Right cardiac atrium (tissue), 5 donors: ENCODE measurements around the gene SQSTM1. TPM values are rescaled to one million over a fixed set of nuclear protein-coding genes. Genes with fewer than 3 reads are reported as not detected.

ENCODE experiments used
- ATAC-seq, 2 donors: fragments of 200-7000 bp; cut with Tn5 transposase; one replicate each; pipeline versions ENCODE4 v1.8.0 to v1.9.1; 2020; ENCODE audit warnings: moderate library complexity in 2 of 2, mild to moderate bottlenecking in 1 of 2
- DNase-seq, 3 donors: peaks; one replicate each; pipeline ENCODE4 v3.0.0-alpha.2; 2020
- H3K27ac ChIP-seq: one replicate; pipeline ENCODE4 v1.5.1; 2013; ENCODE audit warnings: mild to moderate bottlenecking, low read length, control low read depth, moderate library complexity
- H3K27me3 ChIP-seq: one replicate; pipeline ENCODE4 v1.6.1; 2013; ENCODE audit not compliant: control insufficient read depth, insufficient read depth
- H3K4me1 ChIP-seq: one replicate; pipeline ENCODE4 v1.6.1; 2013; ENCODE audit warnings: low read length; ENCODE audit not compliant: control insufficient read depth, insufficient read depth
- H3K4me3 ChIP-seq: one replicate; pipeline ENCODE4 v1.5.1; 2013; ENCODE audit warnings: low read length, control low read depth
- H3K9me3 ChIP-seq: one replicate; pipeline ENCODE4 v1.6.1; 2013; ENCODE audit warnings: low read length; ENCODE audit not compliant: control insufficient read depth
- WGBS: extraction: QIAGEN DNeasy Blood & Tissue Kit; methylation state at CpG from one replicate; pipeline ENCODE4 v1.1.7; 2013; 5-methylcytosine and 5-hydroxymethylcytosine counted together
- intact Hi-C, 4 donors: fragments of 100-400 bp; cut with DNase I; formaldehyde crosslinking; loops; one replicate each; pipeline versions ENCODE4 v1.11.0 to v1.14.0; 2022 to 2023
- polyA plus RNA-seq: library from polyadenylated mRNA; stranded (reverse); fragments of 200-250 nt; gene quantifications from one replicate; pipeline ENCODE4 v1.2.3, GENCODE V29; 2013
- total RNA-seq, 4 donors: library from RNA; stranded (reverse); fragmentation: NEBNext Ultra II Directional; extraction: Animal tissue kit (Norgen Biotek cat#: 25700); gene quantifications; one replicate each; pipeline ENCODE4 v1.2.1, GENCODE V29; 2021
- donor health status: healthy with polysubstance abuse.
- donor health status: DM: no; HTN: yes; CAD: no.
- donor health status: DM: no; HTN: no; CAD: no.
- donor health status: DM: no; HTN: yes; CAD: no; lungs with severe emphysema.
- donor health status: DM: yes; HTN: yes; CAD: no.

The SQSTM1 gene
- total and polyA plus RNA-seq, 5 donors, result 257 to 406 (median 349) TPM

- Histone ChIP-seq H3K4me1 (no peaks in the 10 kb centered on the region), H3K27me3 (no peaks in the 10 kb centered on the region), H3K9me3 (no peaks in the 10 kb centered on the region), H3K4me3 (no peak overlapping the region), H3K27ac (no peak overlapping the region)
- intact Hi-C loops, result no loop called here
- 91% methylated on average over 27 of the region's 27 CpGs for WGBS
- DNase-seq (peak in 2 of 3 donors; percentile 51 to 54), ATAC-seq (no peak)
These were observed 8.4 kb upstream of the SQSTM1 start for GRCh38 chr5:179812135-179812825.

DNA sequence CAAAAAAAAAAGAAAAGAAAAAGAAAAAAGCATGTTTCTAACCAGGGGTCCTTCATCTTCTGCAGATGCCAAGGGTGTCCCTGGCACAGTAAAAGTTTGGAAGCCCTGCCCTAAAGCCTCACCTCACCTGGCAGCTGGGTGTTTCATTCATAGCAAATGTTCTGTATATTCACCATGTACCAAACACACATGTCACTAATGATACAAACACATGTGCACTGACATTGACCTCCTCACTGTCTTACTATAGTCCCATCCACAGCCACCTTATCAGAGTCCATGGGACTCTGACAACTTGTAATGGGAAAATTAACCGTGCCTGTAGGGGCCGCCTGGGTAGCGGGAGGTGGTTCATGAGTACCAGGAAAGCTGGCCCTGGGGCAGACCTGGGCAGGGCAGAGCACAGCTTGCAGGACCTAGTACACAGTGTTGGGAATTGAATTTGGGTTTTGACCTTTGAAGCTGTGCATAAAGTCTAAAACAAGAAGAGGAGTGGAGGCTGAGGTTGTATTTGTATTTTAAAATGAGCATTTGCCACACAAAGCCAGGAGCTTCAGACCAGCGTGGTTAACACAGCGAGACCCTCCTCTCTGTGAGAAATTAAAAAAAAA, 7.6 kb upstream of the SQSTM1 start:
- Histone ChIP-seq H3K9me3 (no peaks in the 10 kb centered on the region), H3K27me3 (no peaks in the 10 kb centered on the region), H3K4me3 (no peak overlapping the region), H3K4me1 (no peaks in the 10 kb centered on the region), H3K27ac (no peak overlapping the region)
- 91% methylated on average over 5 of the region's 5 CpGs for WGBS
- intact Hi-C loops, result no loop called here
- ATAC-seq (no peak), DNase-seq (peak in 2 of 3 donors; percentile 11 to 23)

DNA sequence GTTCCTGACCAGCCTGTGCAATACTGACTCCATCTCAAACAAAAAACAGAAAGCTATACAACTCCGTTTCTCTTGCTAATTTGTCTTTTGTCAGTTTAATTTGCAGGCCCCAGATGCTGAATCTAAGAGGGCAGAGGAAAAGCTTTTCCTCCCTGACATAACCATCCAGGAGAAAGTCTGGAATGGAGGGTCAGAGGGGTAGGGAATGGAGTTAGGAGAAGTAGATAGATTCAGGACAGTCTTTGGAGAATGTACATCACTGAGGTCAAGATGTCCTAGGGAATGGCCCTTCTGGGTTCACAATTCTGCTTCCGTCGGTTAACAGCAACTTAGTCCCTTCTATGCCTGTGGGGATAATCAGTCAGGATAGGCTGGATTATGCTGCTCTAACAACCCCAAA, 6.6 kb upstream of the SQSTM1 start:
- no peak overlapping the region for H3K4me3 ChIP-seq
- H3K27me3 ChIP-seq, result no peaks in the 10 kb centered on the region
- intact Hi-C loops, result no loop called here
- H3K27ac ChIP-seq, result no peak overlapping the region
- H3K9me3 ChIP-seq, result no peaks in the 10 kb centered on the region
- DNase-seq (no peak), ATAC-seq (no peak)
- H3K4me1 ChIP-seq, result no peaks in the 10 kb centered on the region
- WGBS, result 85% methylated on average over 3 of the region's 3 CpGs

- Histone ChIP-seq H3K27ac (no peak overlapping the region), H3K9me3 (no peaks in the 10 kb centered on the region), H3K4me3 (no peak overlapping the region), H3K27me3 (no peaks in the 10 kb centered on the region), H3K4me1 (peaks cover 9% of the 10 kb centered on the region)
- DNase-seq, result peak; percentile 4 to 53 (median 46)
- ATAC-seq, result no peak
- WGBS, result 97% methylated on average over 21 of the region's 21 CpGs
- intact Hi-C loops, result no loop called here
These were observed 5.0 kb upstream of the SQSTM1 start for GRCh38 chr5:179815491-179816249.

DNA sequence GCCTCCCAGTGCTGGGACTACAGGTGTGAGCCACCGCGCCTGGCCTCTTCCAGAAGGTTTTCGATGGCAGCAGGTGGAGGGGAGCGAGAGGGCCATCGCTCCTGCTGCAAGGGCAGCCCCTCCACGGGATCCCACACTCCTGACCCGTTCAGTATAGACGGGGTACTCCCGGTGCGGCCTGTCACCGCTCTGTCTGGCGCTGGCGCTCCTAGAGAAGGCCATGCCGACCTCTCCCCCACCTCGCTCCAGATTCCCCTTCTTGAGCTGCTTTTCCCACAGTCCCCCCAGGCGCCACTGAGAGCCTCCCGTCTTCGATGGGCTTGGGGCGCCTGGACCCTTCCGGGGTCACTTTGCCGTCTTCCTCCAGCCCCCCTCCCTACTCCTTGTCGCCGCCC, 4.3 kb upstream of the SQSTM1 start:
- peak overlapping the region; percentile 50 for H3K4me3 ChIP-seq
- 49% methylated on average over 23 of the region's 23 CpGs for WGBS
- no peak overlapping the region for H3K27ac ChIP-seq
- DNase-seq, result peak; percentile 44 to 65 (median 53)
- ATAC-seq, result no peak
- H3K9me3 ChIP-seq, result no peaks in the 10 kb centered on the region
- peaks cover 9% of the 10 kb centered on the region for H3K4me1 ChIP-seq
- H3K27me3 ChIP-seq, result no peaks in the 10 kb centered on the region
- intact Hi-C loops, result no loop called here

DNA sequence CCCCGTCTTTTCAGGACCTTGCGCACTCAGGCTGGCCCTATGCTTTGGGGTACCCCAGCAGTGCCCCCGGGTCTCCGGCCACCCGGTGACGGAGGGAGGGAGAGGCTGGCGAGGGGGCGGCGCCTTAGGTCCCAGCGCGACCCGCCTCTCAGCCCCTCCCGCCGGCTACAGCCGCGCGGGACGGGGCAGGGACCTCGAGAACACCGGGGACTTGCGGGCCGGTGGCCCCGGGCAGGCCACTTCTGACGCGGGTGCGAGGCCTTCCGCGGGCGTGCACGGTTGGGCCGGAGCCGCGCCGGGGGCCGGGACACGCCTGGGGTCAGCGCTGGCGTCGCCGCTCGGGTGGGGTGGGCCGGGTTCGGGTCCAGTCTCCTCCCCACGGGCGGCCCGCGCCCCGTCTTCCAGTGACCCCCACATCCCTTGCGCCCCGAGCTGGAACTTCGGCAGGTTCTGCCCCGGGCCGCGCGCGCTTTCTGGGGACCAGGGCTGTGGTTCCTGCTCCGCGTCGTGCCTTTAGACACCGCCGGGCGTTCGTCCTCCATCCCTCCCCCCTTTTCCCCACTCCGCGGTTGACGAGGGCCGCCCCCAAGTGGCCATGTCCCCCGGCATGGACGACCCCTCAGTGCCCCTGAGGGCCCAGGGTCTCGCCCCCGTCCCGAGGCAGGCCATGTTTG, 3.8 kb upstream of the SQSTM1 start:
- Histone ChIP-seq H3K9me3 (no peaks in the 10 kb centered on the region), H3K27ac (no peak overlapping the region), H3K27me3 (no peaks in the 10 kb centered on the region), H3K4me3 (peak overlapping the region; percentile 50), H3K4me1 (peaks cover 9% of the 10 kb centered on the region)
- 1% methylated on average over 72 of the region's 72 CpGs for WGBS
- ATAC-seq, result no peak
- DNase-seq, result peak; percentile 39 to 80 (median 73)
- intact Hi-C loops, result no loop called here

DNA sequence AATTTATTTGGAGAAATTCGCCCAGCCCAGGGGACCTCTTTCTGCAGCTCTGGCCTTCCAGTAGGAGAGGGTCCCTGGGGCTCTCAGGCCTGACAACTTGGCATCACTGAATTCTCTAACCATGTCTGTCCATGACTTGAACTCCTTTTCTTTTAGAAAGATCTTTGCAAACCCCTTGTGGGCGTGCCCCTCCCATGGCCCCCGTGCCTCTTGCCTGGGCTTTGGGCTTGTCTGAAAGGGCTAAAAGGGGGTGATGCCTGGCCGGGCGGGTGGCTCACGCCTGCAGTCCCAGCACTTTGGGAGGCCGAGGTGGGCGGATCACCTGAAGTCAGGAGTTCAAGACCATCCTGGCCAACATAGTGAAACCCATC, 3.2 kb upstream of the SQSTM1 start:
- 86% methylated on average over 8 of the region's 8 CpGs for WGBS
- H3K27me3 ChIP-seq, result no peaks in the 10 kb centered on the region
- H3K4me1 ChIP-seq, result peaks cover 10% of the 10 kb centered on the region
- no peaks in the 10 kb centered on the region for H3K9me3 ChIP-seq
- peak overlapping the region; percentile 50 for H3K4me3 ChIP-seq
- ATAC-seq (no peak), DNase-seq (peak; percentile 20 to 69 (median 50))
- intact Hi-C loops, result no loop called here
- H3K27ac ChIP-seq, result no peak overlapping the region

DNA sequence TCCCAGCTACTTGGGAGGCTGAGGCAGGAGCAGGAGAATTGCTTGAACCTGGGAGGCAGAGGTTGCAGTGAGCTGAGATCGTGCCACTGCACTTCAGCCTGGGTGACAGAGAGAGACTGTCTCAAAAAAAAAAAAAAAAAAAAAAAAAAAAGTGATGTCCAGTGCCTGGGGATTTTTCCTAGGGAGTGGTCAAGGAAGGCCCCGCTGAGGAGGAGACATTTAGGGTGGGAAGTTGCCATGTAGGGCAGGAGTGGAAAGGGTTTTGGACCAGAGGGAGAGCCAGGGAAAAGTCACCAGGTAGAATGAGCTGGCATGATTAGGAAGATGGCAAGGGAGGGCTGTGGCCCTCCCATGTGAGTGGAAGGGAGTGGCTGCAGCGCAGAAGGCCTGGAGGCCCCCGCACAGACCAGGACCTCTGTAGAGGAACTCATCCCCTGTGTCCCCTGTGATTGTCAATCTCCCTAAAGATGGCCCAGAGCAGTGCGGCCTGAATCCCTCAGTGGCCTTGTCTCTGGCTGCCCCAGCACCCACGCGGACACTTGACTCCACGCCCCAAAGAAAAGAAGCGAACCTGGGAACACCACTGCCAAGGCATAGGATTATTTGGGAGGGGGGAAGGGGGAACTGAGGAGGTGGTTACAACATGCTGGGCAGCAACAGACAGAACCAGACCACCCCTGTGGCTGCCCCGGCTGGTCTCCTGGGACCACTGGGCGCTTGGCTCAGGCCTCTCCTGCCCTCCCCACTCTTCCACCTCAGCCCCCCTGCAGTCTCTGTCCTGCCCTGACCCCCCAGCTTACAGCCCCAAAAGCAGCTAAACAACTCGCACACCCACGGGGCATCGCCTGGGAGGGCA, 2.6 kb upstream of the SQSTM1 start:
- Histone ChIP-seq H3K9me3 (no peaks in the 10 kb centered on the region), H3K27me3 (no peaks in the 10 kb centered on the region), H3K4me3 (peak overlapping the region; percentile 21), H3K27ac (peak overlapping the region; percentile 93), H3K4me1 (peaks cover 14% of the 10 kb centered on the region)
- ATAC-seq (no peak), DNase-seq (peak; percentile 29 to 70 (median 61))
- WGBS, result 55% methylated on average over 14 of the region's 14 CpGs
- intact Hi-C loops, result no loop called here

- H3K9me3 ChIP-seq, result no peaks in the 10 kb centered on the region
- H3K4me1 ChIP-seq, result peaks cover 16% of the 10 kb centered on the region
- intact Hi-C loops, result no loop called here
- DNase-seq (peak; percentile 95 to 97 (median 97)), ATAC-seq (peak; percentile 77 to 78)
- H3K27me3 ChIP-seq, result no peaks in the 10 kb centered on the region
- H3K4me3 ChIP-seq, result peak overlapping the region; percentile 21
- H3K27ac ChIP-seq, result peak overlapping the region; percentile 93
- 1% methylated on average over 35 of the region's 35 CpGs for WGBS
These were observed 1.9 kb upstream of the SQSTM1 start for GRCh38 chr5:179818746-179819295.
